Caco-2 (cell line): Measurements from ENCODE around the gene CD38. TPM values are rescaled to one million over a fixed set of nuclear protein-coding genes. Genes with fewer than 3 reads are reported as not detected.

Experiments
- BruUV-seq: library from RNA; stranded (reverse); fragments of 400-500 nt; replicated peaks from 2 replicates; lab custom pipeline; 2021; lab: Mats Ljungman, UMichigan
- CTCF ChIA-PET: fragments of 300-600 bp; sonication (Branson Sonifier 250); formaldehyde crosslinking; loops from one replicate; lab custom pipeline; 2022; ENCODE audit warnings: antibody characterized with exemption; lab: Charles Lee
- POLR2A ChIA-PET: fragments of 300-600 bp; sonication (Branson Sonifier 250); formaldehyde crosslinking; loops from one replicate; lab custom pipeline; 2022; ENCODE audit warnings: antibody characterized with exemption; lab: Charles Lee
- DNase-seq, 2 experiments: peaks; one replicate each; pipeline versions ENCODE4 v3.0.0 to v3.0.0-alpha.2; 2020 to 2022
- H3K27me3 ChIP-seq: replicated peaks from 2 replicates; pipeline ENCODE4 v1.6.0; 2011; ENCODE audit warnings: low read length; ENCODE audit not compliant: control insufficient read depth, insufficient read depth
- H3K36me3 ChIP-seq: 2 replicates; pipeline ENCODE4 v1.5.1; 2011; ENCODE audit warnings: low read length; ENCODE audit not compliant: control insufficient read depth, insufficient read depth
- H3K4me1 ChIP-seq: fragments of 250-450 bp; sonication (Bioruptor Pico); 2 replicates; pipeline ENCODE4 v1.5.1; 2020; ENCODE audit warnings: mild to moderate bottlenecking
- H3K4me3 ChIP-seq: 2 replicates; pipeline ENCODE4 v1.5.1; 2011; ENCODE audit warnings: low read depth, mild to moderate bottlenecking, control low read depth, low read length
- H3K9me3 ChIP-seq: fragments of 250-450 bp; sonication (Bioruptor Pico); 2 replicates; pipeline ENCODE4 v1.5.1; 2020; ENCODE audit warnings: mild to moderate bottlenecking, moderate library complexity
- H3K27ac Mint-ChIP-seq: one replicate; pipeline ENCODE4 v1.8.0; 2022; ENCODE audit warnings: mixed read lengths; ENCODE audit not compliant: unreplicated experiment
- H3K27me3 Mint-ChIP-seq: one replicate; pipeline ENCODE4 v1.8.0; 2022; ENCODE audit warnings: mixed read lengths; ENCODE audit not compliant: insufficient read depth, unreplicated experiment
- H3K36me3 Mint-ChIP-seq: one replicate; pipeline ENCODE4 v1.8.0; 2022; ENCODE audit warnings: mild to moderate bottlenecking, mixed read lengths; ENCODE audit not compliant: insufficient read depth, unreplicated experiment
- H3K4me1 Mint-ChIP-seq: one replicate; pipeline ENCODE4 v1.8.0; 2022; ENCODE audit warnings: low read depth, mixed read lengths; ENCODE audit not compliant: unreplicated experiment
- H3K4me3 Mint-ChIP-seq: one replicate; pipeline ENCODE4 v1.8.0; 2022; ENCODE audit warnings: mild to moderate bottlenecking, moderate library complexity, mixed read lengths; ENCODE audit not compliant: unreplicated experiment
- H3K9me3 Mint-ChIP-seq: one replicate; pipeline ENCODE4 v1.8.0; 2022; ENCODE audit warnings: mixed read lengths; ENCODE audit not compliant: unreplicated experiment
- CTCF ChIP-seq, 2 experiments: fragments of 200-600 bp in 1 of 2; IDR thresholded peaks; 1 replicate in 1 of 2; 2 replicates in 1 of 2; pipeline versions ENCODE4 v1.5.1 to v1.8.0; 2011 to 2022; ENCODE audit warnings: antibody characterized with exemption in 1 of 2, control low read depth in 1 of 2, inconsistent platforms in 1 of 2, low read depth in 1 of 2, low read length in 1 of 2, mild to moderate bottlenecking in 1 of 2, moderate library complexity in 1 of 2; ENCODE audit not compliant: insufficient read depth in 1 of 2, severe bottlenecking in 1 of 2, unreplicated experiment in 1 of 2
- intact Hi-C: fragments of 100-400 bp; cut with micrococcal nuclease; formaldehyde crosslinking; loops from one replicate; pipeline ENCODE4 v1.10.0; 2022; ENCODE audit not compliant: unreplicated experiment
- total RNA-seq: library from RNA; stranded (reverse); gene quantifications from 2 replicates; pipeline ENCODE4 v1.2.3, GENCODE V29; 2022

Gene CD38
- total RNA-seq, 1 experiment from 2014 or later = not detected

GRCh38 chr4:15742637-15743036, 35.5 kb upstream of the CD38 start:
- CTCF ChIA-PET = no interaction called here
- POLR2A ChIA-PET = no interaction called here
- Mint-ChIP-seq H3K36me3 (no peaks in the 10 kb centered on the region), H3K9me3 (peaks cover 16% of the 10 kb centered on the region), H3K4me3 (no peak overlapping the region), H3K27ac (no peak overlapping the region), H3K27me3 (peaks cover 3% of the 10 kb centered on the region), H3K4me1 (no peaks in the 10 kb centered on the region)
- DNase-seq = no peak
- intact Hi-C loops = no loop called here
- no peak for TF ChIP-seq CTCF (IDR thresholded peaks at IDR 0.05; ENCODE audit: insufficient read depth in 1 of 2, low read depth in 1 of 2, low read length in 1 of 2, severe bottlenecking in 1 of 2, unreplicated experiment in 1 of 2)
- no TSS peak for BruUV-seq
- H3K9me3 ChIP-seq = no peaks in the 10 kb centered on the region
- no peaks in the 10 kb centered on the region for H3K36me3 ChIP-seq
- H3K4me1 ChIP-seq = no peaks in the 10 kb centered on the region
- no peak overlapping the region for H3K4me3 ChIP-seq
- no peaks in the 10 kb centered on the region for H3K27me3 ChIP-seq

DNA sequence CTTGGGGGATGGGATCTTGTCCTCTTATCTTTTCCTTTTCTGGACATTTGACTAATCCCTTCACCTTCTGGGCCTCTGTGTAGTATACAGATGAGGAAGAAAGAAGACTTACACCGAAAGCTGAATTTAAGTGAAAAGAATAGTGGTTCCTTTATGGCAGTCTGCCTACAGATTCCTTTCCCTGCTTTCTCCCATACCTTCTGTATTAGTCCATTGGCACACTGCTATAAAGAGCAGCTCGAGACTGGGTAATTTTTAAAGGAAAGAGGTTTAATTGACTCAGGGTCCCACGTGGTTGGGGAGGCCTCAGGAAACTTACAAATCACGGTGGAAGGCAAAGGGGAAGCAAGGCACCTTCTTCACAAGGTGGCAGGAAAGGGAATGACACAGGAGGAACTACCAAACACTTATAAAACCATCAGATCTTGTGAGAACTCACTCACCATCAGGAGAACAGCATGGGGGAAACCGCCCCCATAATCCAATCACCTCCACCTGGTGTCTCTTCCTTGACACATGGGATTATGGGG, 34.0 kb upstream of the CD38 start:
- no peaks in the 10 kb centered on the region for H3K4me1 ChIP-seq
- Mint-ChIP-seq H3K27ac (no peak overlapping the region), H3K4me1 (no peaks in the 10 kb centered on the region), H3K4me3 (no peak overlapping the region), H3K36me3 (no peaks in the 10 kb centered on the region), H3K27me3 (peaks cover 3% of the 10 kb centered on the region), H3K9me3 (peaks cover 16% of the 10 kb centered on the region)
- no peaks in the 10 kb centered on the region for H3K9me3 ChIP-seq
- BruUV-seq = no TSS peak
- H3K27me3 ChIP-seq = no peaks in the 10 kb centered on the region; the same call in 1 of the 2 replicates
- no peak for TF ChIP-seq CTCF (IDR thresholded peaks at IDR 0.05; ENCODE audit: insufficient read depth in 1 of 2, low read depth in 1 of 2, low read length in 1 of 2, severe bottlenecking in 1 of 2, unreplicated experiment in 1 of 2)
- intact Hi-C loops = no loop called here
- ChIA-PET CTCF (no interaction called here), POLR2A (no interaction called here)
- H3K36me3 ChIP-seq = no peaks in the 10 kb centered on the region
- DNase-seq = no peak
- H3K4me3 ChIP-seq = no peak overlapping the region

DNA sequence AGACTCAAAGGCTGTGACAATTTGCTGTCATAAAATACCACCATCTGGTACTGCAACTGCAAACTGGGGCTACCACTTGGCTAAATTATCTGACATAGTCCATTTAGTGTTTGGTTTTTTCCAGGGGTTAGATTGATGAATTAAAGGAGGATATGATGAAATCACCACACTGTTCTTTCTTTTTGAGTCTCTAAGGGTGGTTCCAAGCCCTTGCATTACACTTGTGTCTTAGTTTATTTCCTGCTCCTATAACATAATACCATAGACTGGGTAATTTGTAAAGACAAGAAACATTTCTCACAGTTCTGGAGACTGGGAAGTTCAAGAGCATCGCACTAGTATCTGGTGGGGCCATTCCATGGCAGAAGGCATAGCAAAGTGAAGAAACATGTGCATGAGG, 32.0 kb upstream of the CD38 start:
- CTCF ChIA-PET = no interaction called here
- H3K36me3 ChIP-seq = no peaks in the 10 kb centered on the region
- Mint-ChIP-seq H3K9me3 (peaks cover 16% of the 10 kb centered on the region), H3K27ac (no peak overlapping the region), H3K36me3 (no peaks in the 10 kb centered on the region), H3K27me3 (no peaks in the 10 kb centered on the region), H3K4me3 (no peak overlapping the region), H3K4me1 (no peaks in the 10 kb centered on the region)
- H3K27me3 ChIP-seq = no peaks in the 10 kb centered on the region; the same call in 1 of the 2 replicates
- no peak for TF ChIP-seq CTCF (IDR thresholded peaks at IDR 0.05; ENCODE audit: insufficient read depth in 1 of 2, low read depth in 1 of 2, low read length in 1 of 2, severe bottlenecking in 1 of 2, unreplicated experiment in 1 of 2)
- no peak overlapping the region for H3K4me3 ChIP-seq
- H3K9me3 ChIP-seq = no peaks in the 10 kb centered on the region
- POLR2A ChIA-PET = no interaction called here
- BruUV-seq = no TSS peak
- DNase-seq = no peak
- H3K4me1 ChIP-seq = no peaks in the 10 kb centered on the region
- intact Hi-C loops = no loop called here
